T follicular helper cell (primary cell): Measurements from ENCODE around the gene CFAP77.

Source experiments
- DNase-seq: peaks from one replicate; pipeline ENCODE4 v3.0.0-alpha.2; 2020; ENCODE audit warnings: low read depth

The CFAP77 gene

GRCh38 chr9:132456241-132456640 lies 46.2 kb downstream of the CFAP77 start:
- no peak for DNase-seq

- DNase-seq: no peak
Measured at GRCh38 chr9:132457504-132458236, 47.7 kb downstream of the CFAP77 start.

GRCh38 chr9:132458432-132458831 lies 48.4 kb downstream of the CFAP77 start:
- no peak for DNase-seq

GRCh38 chr9:132459661-132460060 lies 49.6 kb downstream of the CFAP77 start:
- DNase-seq: no peak

GRCh38 chr9:132460240-132460639 lies 50.2 kb downstream of the CFAP77 start:
- DNase-seq: no peak

- no peak for DNase-seq
Measured at GRCh38 chr9:132461281-132461896, 51.4 kb downstream of the CFAP77 start.

GRCh38 chr9:132461971-132462370 lies 52.0 kb downstream of the CFAP77 start:
- no peak for DNase-seq

- no peak for DNase-seq
Measured at GRCh38 chr9:132464547-132464946, 54.5 kb downstream of the CFAP77 start.

- DNase-seq: no peak
Measured at GRCh38 chr9:132465131-132465635, 55.2 kb downstream of the CFAP77 start.

- no peak for DNase-seq
Measured at GRCh38 chr9:132472199-132472598, 62.2 kb downstream of the CFAP77 start.

GRCh38 chr9:132472599-132472998 lies 62.6 kb downstream of the CFAP77 start:
- DNase-seq: no peak

- no peak for DNase-seq
Measured at GRCh38 chr9:132474253-132474652, 64.2 kb downstream of the CFAP77 start.

GRCh38 chr9:132478353-132479050 lies 68.5 kb downstream of the CFAP77 start:
- DNase-seq: no peak

GRCh38 chr9:132479733-132480132 lies 69.7 kb downstream of the CFAP77 start:
- DNase-seq: no peak

- DNase-seq: no peak
Measured at GRCh38 chr9:132481053-132481849, 71.2 kb downstream of the CFAP77 start.

GRCh38 chr9:132482196-132482813 lies 72.3 kb downstream of the CFAP77 start:
- no peak for DNase-seq

- DNase-seq: no peak
Measured at GRCh38 chr9:132485393-132485792, 75.4 kb downstream of the CFAP77 start.

- DNase-seq: no peak
Measured at GRCh38 chr9:132486706-132487350, 76.8 kb downstream of the CFAP77 start.

- no peak for DNase-seq
Measured at GRCh38 chr9:132487351-132487791, 77.4 kb downstream of the CFAP77 start.

GRCh38 chr9:132487980-132488535 lies 78.0 kb downstream of the CFAP77 start:
- DNase-seq: no peak

GRCh38 chr9:132488626-132489025 lies 78.6 kb downstream of the CFAP77 start:
- no peak for DNase-seq
